Measurements from ENCODE around the gene CDHR3.

CDHR3 gene

GRCh38 chr7:106067678-106068077, 104.6 kb downstream of the CDHR3 start:
- no peak for DNase-seq (ENCODE audit: low read depth)

DNA sequence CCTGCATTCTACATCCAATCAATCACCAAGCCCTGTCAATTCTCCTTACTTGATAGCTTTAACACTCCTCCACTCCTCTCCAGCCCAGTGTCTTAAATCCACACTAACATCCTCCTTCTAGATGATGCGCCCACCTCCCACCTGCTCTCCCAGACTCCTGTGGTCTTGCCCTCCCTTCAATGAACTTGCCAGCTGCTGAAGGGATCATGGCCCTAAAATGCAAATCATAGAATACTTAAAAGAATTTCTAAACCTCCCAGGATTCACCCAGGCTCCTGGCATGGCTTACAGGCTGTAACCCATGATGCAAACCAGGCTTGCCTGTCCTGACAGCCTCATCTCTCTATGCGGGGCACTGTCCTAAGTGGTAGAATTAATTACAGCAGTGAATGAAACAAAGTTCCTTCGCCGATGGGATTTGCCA, 105.5 kb downstream of the CDHR3 start:
- no peak for DNase-seq (ENCODE audit: low read depth)

DNA sequence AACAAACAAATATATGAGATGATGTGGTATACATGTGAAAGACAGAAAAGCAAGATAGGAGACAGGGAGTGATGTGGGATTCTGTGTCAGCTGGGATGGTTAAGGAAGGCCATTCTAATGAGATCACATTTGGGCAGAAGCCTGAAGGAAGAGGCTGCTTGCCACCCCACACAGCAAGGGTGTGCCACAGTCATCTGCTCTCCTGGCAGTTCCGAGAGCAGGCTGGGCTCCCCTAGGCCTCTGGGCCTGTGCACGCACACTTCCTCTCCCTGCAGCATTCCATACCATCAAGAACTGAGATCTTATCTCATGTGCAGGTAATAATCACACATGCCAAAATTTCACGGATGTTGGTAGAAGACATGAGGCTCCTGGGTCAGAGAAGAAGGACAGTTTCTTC, 105.9 kb downstream of the CDHR3 start:
- no peak for DNase-seq (ENCODE audit: low read depth)

DNA sequence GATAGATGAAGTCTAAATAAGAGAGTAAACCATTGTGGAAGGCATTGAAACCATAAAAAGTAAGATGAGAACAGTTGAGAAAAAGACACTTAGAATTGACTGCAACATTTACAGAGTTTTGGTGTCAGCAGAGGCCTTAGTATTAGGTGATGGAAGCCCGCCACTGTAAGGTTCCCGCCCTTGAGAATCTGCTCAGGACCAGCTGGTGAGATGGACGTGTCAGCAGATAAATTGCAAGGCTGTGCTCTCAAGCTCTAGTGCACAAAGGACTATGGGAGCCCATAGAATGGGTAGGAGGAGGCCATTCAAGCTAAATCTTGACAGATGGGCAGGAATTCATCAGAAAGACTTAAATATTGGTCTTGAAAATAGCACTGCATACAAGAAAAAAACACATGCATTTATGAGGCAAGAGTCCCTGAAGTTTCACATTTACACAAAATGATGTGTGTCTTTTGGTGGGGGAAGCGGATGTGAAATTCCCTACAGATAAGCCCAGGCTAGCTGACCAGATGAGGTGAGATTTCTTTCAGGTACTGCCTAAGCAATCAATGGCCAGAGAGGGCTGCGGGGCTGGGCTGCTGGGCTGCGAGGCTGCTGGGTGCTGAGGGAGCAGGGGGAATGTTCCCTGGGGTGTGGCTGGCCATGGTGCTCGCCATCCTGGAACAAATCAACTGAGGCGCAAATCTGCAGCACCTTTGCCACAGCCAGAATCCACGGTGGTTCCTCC, 106.6 kb downstream of the CDHR3 start:
- no peak for DNase-seq (ENCODE audit: low read depth)

DNA sequence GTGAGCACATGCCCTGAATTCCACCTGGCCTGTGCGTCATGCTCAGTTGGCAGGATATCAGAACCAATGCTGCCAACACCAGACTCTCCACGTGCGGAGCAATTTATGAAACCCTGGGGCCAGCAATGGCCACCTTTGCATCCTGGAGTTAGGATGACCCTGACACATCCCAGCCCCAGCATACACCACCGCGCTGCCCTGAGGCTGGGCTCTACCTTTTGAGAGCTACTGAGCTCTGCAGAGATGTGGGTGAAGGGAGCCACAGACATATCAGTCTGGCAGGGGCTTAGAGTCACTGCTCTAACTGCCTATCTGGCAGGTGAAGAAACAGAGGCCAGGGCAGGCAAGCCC, 107.1 kb downstream of the CDHR3 start:
- no peak for DNase-seq (ENCODE audit: low read depth)

DNA sequence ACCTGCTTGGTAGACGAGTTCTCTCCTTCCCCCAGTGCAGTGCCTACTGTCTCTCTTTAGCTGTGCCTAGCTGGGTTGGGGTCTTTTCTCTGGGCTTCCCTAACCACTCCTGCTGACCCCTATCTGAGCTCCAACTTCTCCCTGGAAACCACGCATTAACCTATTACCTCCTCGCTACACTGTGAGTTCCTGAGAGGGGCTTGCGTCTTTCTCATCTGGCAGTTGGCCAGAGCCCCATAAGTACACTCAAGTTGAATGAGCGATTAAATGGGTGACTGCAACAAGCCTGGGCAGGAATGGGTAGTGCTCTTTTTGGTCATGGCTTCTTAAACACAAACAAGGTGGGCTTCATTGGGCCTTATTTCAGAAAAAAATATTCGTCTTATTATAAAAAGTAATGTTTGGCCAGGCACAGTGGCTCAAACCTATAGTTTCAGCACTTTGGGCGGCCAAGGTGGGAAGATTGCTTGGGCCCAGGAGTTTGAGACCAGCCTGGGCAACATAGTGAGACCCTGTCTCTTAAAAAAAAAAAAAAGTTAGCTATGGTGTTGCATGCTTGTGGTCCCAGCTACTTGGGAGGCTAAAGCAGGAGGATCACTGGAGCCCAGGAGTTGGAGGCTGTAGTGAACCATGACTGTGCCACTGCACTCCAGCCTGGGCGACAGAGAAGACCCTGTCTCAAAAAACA, 107.6 kb downstream of the CDHR3 start:
- DNase-seq (ENCODE audit: low read depth), result no peak

DNA sequence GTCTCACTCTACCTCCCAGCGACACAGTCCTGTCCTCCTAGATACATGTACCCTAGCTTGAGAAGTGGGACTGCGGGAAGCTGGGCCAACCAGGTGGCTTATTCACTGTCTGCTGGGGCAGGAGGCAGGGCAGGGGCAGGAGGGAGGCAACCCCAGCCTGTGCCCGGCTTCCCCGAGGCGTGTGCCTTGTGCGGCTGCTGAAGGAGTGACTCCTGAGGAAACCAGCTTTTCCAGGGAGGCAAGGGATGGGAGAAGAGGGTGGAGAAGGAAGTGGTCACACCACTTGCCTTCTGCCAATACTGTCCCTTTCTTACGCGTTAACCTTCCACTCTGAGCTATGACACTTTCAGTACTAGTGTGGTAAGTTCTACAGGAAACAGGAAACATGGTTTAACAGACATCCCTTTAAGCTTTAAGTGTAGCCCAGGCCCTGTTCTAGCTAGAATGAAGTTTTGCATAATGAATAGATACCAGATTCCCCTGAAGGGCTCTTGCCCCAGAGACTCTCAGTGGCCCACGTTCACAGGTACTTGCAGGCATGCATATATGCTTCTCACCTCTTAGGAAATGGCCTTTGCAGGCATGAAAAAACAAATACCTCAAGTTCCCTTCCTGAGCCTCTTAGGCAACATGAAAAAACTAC, 108.4 kb downstream of the CDHR3 start:
- no peak for DNase-seq (ENCODE audit: low read depth)

- no peak for DNase-seq (ENCODE audit: low read depth)
Measured at GRCh38 chr7:106071999-106072714, 109.1 kb downstream of the CDHR3 start.

DNA sequence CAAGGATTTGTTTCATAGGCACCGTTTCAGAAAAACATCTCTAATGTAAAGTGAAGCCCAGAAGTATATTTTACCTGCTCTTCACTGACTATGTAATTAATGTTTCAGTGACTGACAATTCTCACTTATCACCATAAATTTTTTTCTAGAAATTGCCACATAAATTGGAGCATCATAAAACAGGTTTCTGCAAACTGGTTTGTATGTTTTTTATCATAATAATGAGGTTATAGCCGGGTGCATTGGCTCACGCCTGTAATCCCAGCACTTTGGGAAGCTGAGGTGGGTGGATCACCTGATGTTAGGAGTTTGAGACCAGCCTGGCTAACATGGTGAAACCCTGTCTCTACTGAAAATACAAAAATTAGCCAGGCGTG, 109.6 kb downstream of the CDHR3 start:
- DNase-seq (ENCODE audit: low read depth), result no peak

GRCh38 chr7:106073701-106074100, 110.6 kb downstream of the CDHR3 start:
- DNase-seq (ENCODE audit: low read depth), result no peak

DNA sequence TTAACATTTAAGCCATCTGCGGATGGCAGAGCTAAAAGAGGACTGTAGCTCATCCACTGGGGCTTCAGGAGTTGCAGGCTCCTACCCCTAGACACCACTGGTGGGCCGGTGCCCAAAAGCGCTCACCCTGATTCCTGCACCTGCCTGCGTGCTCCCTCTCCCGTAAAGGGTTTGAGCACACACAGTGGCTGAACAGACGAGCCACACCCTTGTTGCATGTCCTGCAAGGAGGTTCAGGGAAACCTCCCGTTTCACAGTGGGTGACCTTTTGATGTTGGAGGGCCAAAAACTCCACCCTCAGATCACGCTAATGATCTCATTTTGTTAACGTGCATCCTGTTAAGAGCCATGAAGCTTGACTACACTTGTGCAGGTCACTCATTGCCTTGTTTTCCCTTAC, 111.2 kb downstream of the CDHR3 start:
- no peak for DNase-seq (ENCODE audit: low read depth)

DNA sequence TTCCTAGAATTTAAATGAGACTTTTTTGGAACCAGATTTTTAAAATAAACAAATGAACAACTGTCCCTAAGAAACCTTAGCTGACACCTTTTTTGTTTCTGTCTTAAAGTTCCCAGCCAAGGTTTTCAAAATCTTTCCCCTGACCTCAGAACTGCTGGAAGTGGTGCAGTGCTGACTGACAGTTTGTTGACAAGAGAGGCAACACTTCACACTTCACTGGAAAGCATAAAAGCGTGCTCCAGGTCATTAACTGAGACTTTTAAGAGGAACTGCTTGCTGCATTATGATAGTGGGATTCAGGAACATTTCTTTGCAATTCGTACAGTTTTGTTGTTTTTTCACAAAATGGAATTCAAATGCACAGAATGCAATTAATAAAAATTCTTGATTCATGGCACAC, 112.9 kb downstream of the CDHR3 start:
- no peak for DNase-seq (ENCODE audit: low read depth)

GRCh38 chr7:106076537-106076936, 113.5 kb downstream of the CDHR3 start:
- DNase-seq (ENCODE audit: low read depth), result no peak

GRCh38 chr7:106080300-106080987, 117.4 kb downstream of the CDHR3 start:
- DNase-seq (ENCODE audit: low read depth), result no peak

- no peak for DNase-seq (ENCODE audit: low read depth)
Measured at GRCh38 chr7:106082087-106082854, 119.2 kb downstream of the CDHR3 start.

Data from non-pigmented ciliary epithelial cell (primary cell).